Body of pancreas (tissue), 4 donors: ENCODE measurements around the gene PHETA2. TPM values are rescaled to one million over a fixed set of nuclear protein-coding genes. Genes with fewer than 3 reads are reported as not detected.
"Not testable (repeated sequence)": the region's sequence is repeated elsewhere in the genome, so short reads cannot be mapped to it uniquely, and the experiment has no call there.

Experiments
- ATAC-seq: fragments of 150-250 bp; one replicate; pipeline ENCODE4 v1.9.1; 2016
- DNase-seq, 4 donors: peaks; one replicate each; pipeline ENCODE4 v3.0.0-alpha.2; 2019
- H3K27ac ChIP-seq, 4 donors: fragments of 200-600 bp; sonication (generic); 1 replicate in 3 of 4; 2 replicates in 1 of 4; pipeline versions ENCODE4 v1.5.1 to v1.6.1; 2016 to 2019; ENCODE audit warnings: mild to moderate bottlenecking in 1 of 4, mixed read lengths in 1 of 4, moderate library complexity in 1 of 4
- H3K27me3 ChIP-seq, 2 donors: fragments of 200-600 bp; sonication (generic); one replicate each; pipeline ENCODE4 v1.6.0; 2016; ENCODE audit warnings: mild to moderate bottlenecking in 1 of 2
- H3K36me3 ChIP-seq, 2 donors: fragments of 200-600 bp; sonication (generic); replicated peaks in 1 of 2; 2 replicates each; pipeline ENCODE4 v1.5.1; 2016; ENCODE audit warnings: low read depth in 2 of 2; ENCODE audit not compliant: insufficient read depth in 1 of 2
- H3K4me1 ChIP-seq: fragments of 200-600 bp; sonication (generic); one replicate; pipeline ENCODE4 v1.6.0; 2016
- H3K4me3 ChIP-seq, 2 donors: fragments of 200-600 bp; sonication (generic); 1 replicate in 1 of 2; 2 replicates in 1 of 2; pipeline ENCODE4 v1.5.1; 2016 to 2019
- H3K9me3 ChIP-seq, 3 donors: fragments of 200-600 bp; sonication (generic); 1 replicate in 2 of 3; 2 replicates in 1 of 3; pipeline ENCODE4 v1.5.1; 2016
- CTCF ChIP-seq, 7 experiments: fragments of 450-650 bp in 4 of 7; fragments of 200-600 bp in 3 of 7; sonication (generic) in 3 of 7; IDR thresholded peaks; one replicate each; pipeline ENCODE4 v1.5.1; 2016 to 2019; ENCODE audit warnings: antibody characterized with exemption in 7 of 7
- POLR2A ChIP-seq, 3 donors: fragments of 450-650 bp; IDR thresholded peaks; one replicate each; pipeline ENCODE4 v1.6.1; 2016; ENCODE audit warnings: antibody characterized with exemption in 3 of 3, mild to moderate bottlenecking in 2 of 3
- WGBS, 2 donors: methylation state at CpG; one replicate each; pipeline ENCODE4 v1.1.5; 2017; 5-methylcytosine and 5-hydroxymethylcytosine counted together
- intact Hi-C: fragments of 100-400 bp; cut with DNase I; formaldehyde crosslinking; loops from one replicate; pipeline ENCODE4 v1.15.1; 2023
- total RNA-seq, 2 donors: library from RNA; depleted of rRNA; stranded (reverse); fragments of >200 nt; gene quantifications; one replicate each; pipeline ENCODE4 v1.1.0, GENCODE V29; 2016

Gene PHETA2
- total RNA-seq, 2 donors from 2014 or later: 9.2 to 12.2 TPM

- H3K9me3 ChIP-seq: no peaks in the 10 kb centered on the region
- no peak overlapping the region for H3K4me3 ChIP-seq
- 86 to 88% methylated on average over 12 to 14 of the region's 14 CpGs for WGBS, 2 donors
- DNase-seq (no peak), ATAC-seq (no peak)
- intact Hi-C loops: no loop called here
- H3K27me3 ChIP-seq: no peaks in the 10 kb centered on the region
- peaks cover 18% of the 10 kb centered on the region for H3K4me1 ChIP-seq
- no peaks in the 10 kb centered on the region for H3K36me3 ChIP-seq
- no peak overlapping the region for H3K27ac ChIP-seq
- no peak for TF ChIP-seq CTCF (IDR thresholded peaks at IDR 0.05)
- TF ChIP-seq POLR2A (IDR thresholded peaks at IDR 0.05): no peak
Measured at GRCh38 chr22:42067671-42068251, 6.3 kb upstream of the PHETA2 start.

GRCh38 chr22:42068291-42068690 lies 5.8 kb upstream of the PHETA2 start:
- TF ChIP-seq CTCF (IDR thresholded peaks at IDR 0.05) (no peak), POLR2A (IDR thresholded peaks at IDR 0.05) (no peak)
- no peaks in the 10 kb centered on the region for H3K9me3 ChIP-seq
- peaks cover 19% of the 10 kb centered on the region for H3K4me1 ChIP-seq
- no peak overlapping the region for H3K4me3 ChIP-seq
- H3K27ac ChIP-seq: no peak overlapping the region
- 93 to 95% methylated on average over 3 to 4 of the region's 4 CpGs for WGBS, 2 donors
- intact Hi-C loops: no loop called here
- no peak for ATAC-seq
- DNase-seq: no peak
- no peaks in the 10 kb centered on the region for H3K27me3 ChIP-seq
- H3K36me3 ChIP-seq: no peaks in the 10 kb centered on the region

- intact Hi-C loops: no loop called here
- TF ChIP-seq POLR2A (IDR thresholded peaks at IDR 0.05): no peak
- TF ChIP-seq CTCF (IDR thresholded peaks at IDR 0.05): no peak
- 18 to 25% methylated on average over 16 to 19 of the region's 19 CpGs for WGBS, 2 donors
- peak overlapping the region; percentile 9 to 39 for H3K4me3 ChIP-seq
- no peaks in the 10 kb centered on the region for H3K36me3 ChIP-seq
- no peaks in the 10 kb centered on the region for H3K27me3 ChIP-seq
- H3K4me1 ChIP-seq: peaks cover 30% of the 10 kb centered on the region
- peak overlapping the region; percentile 68 to 89 (median 84) for H3K27ac ChIP-seq
- DNase-seq (peak in 1 of 4 donors; percentile 31), ATAC-seq (peak; percentile 1)
- H3K9me3 ChIP-seq: no peaks in the 10 kb centered on the region
Measured at GRCh38 chr22:42069801-42070516, 4.1 kb upstream of the PHETA2 start.

GRCh38 chr22:42070517-42071422 lies 3.3 kb upstream of the PHETA2 start, which contains the start of gene NAGA:
TSS of gene NAGA (minus strand) at chr22:42070812. CDS start at chr22:42070297, 515 bp downstream.
- ATAC-seq (peak; percentile 97), DNase-seq (peak; percentile 95 to 97 (median 96))
- H3K4me1 ChIP-seq: peaks cover 37% of the 10 kb centered on the region
- intact Hi-C loops: no loop called here
- H3K36me3 ChIP-seq: no peaks in the 10 kb centered on the region
- peak within 1 kb of the TSS; percentile 68 to 89 (median 84) for H3K27ac ChIP-seq
- 0% methylated on average over 41 to 55 of the region's 56 CpGs for WGBS, 2 donors
- no peaks in the 10 kb centered on the region for H3K27me3 ChIP-seq
- H3K4me3 ChIP-seq: peak within 1 kb of the TSS; percentile 9 to 39
- TF ChIP-seq CTCF (IDR thresholded peaks at IDR 0.05) (no peak), POLR2A (IDR thresholded peaks at IDR 0.05) (peak; percentile 58 to 83 (median 78))
- H3K9me3 ChIP-seq: no peaks in the 10 kb centered on the region

- Histone ChIP-seq H3K27ac (peak overlapping the region; percentile 68 to 89 (median 84)), H3K4me1 (peaks cover 37% of the 10 kb centered on the region)
- H3K9me3 ChIP-seq, H3K27me3 ChIP-seq, H3K36me3 ChIP-seq, H3K4me3 ChIP-seq, DNase-seq, ATAC-seq, intact Hi-C loops: not testable (repeated sequence)
- WGBS, 2 donors: 65 to 74% methylated on average over 7 of the region's 7 CpGs
Measured at GRCh38 chr22:42071508-42071907, 2.5 kb upstream of the PHETA2 start.
